T-cell (primary cell): Measurements from ENCODE around the gene ARHGEF17. TPM values are rescaled to one million over a fixed set of nuclear protein-coding genes. Genes with fewer than 3 reads are reported as not detected.

ENCODE experiments used
- ATAC-seq, 4 experiments: fragments of 200-7000 bp in 3 of 4; fragments of 150-1000 bp in 1 of 4; cut with Tn5 transposase; replicated peaks in 1 of 4; 1 replicate in 3 of 4; 2 replicates in 1 of 4; pipeline ENCODE4 v1.10.0; 2021; ENCODE audit warnings: moderate library complexity in 3 of 4, mild to moderate bottlenecking in 2 of 4, moderate number of reproducible peaks in 1 of 4
- CTCF ChIA-PET, 2 donors: fragments of 300-600 bp; sonication (Branson Sonifier 250); formaldehyde crosslinking; loops; one replicate each; lab custom pipeline; 2022; ENCODE audit warnings: antibody characterized with exemption in 2 of 2; lab: Charles Lee
- POLR2A ChIA-PET, 2 donors: fragments of 300-600 bp; sonication (Branson Sonifier 250); formaldehyde crosslinking; loops; one replicate each; lab custom pipeline; 2022; ENCODE audit warnings: antibody characterized with exemption in 2 of 2; lab: Charles Lee
- DNase-seq, 35 experiments: peaks; one replicate each; pipeline versions ENCODE4 v3.0.0 to v3.0.0-alpha.2; 2013 to 2023
- H3K27ac ChIP-seq: one replicate; pipeline ENCODE4 v1.5.1; 2013; ENCODE audit warnings: low read length
- H3K27me3 ChIP-seq, 2 experiments: replicated peaks in 1 of 2; 1 replicate in 1 of 2; 2 replicates in 1 of 2; pipeline versions ENCODE4 v1.6.1 to v1.7.0; 2013; ENCODE audit warnings: low read length in 1 of 2, mixed read lengths in 1 of 2; ENCODE audit not compliant: control insufficient read depth in 2 of 2, insufficient read depth in 2 of 2; ENCODE audit errors: extremely low read depth in 1 of 2
- H3K36me3 ChIP-seq, 2 donors: 1 replicate in 1 of 2; 2 replicates in 1 of 2; pipeline versions ENCODE4 v1.6.1 to v1.7.0; 2013; ENCODE audit warnings: low read length in 1 of 2; ENCODE audit not compliant: control insufficient read depth in 2 of 2, insufficient read depth in 1 of 2; ENCODE audit errors: extremely low read depth in 1 of 2
- H3K4me1 ChIP-seq, 2 experiments: 1 replicate in 1 of 2; 2 replicates in 1 of 2; pipeline versions ENCODE4 v1.6.1 to v1.7.0; 2013; ENCODE audit warnings: low read length in 2 of 2, mixed read lengths in 1 of 2; ENCODE audit not compliant: insufficient read depth in 2 of 2, control insufficient read depth in 1 of 2; ENCODE audit errors: extremely low read depth in 1 of 2
- H3K4me3 ChIP-seq, 2 donors: 1 replicate in 1 of 2; 2 replicates in 1 of 2; pipeline versions ENCODE4 v1.5.1 to v1.7.0; 2013; ENCODE audit warnings: mild to moderate bottlenecking in 2 of 2, low read length in 1 of 2, moderate library complexity in 1 of 2; ENCODE audit not compliant: control insufficient read depth in 1 of 2; ENCODE audit errors: extremely low read depth in 1 of 2
- H3K9me3 ChIP-seq: 2 replicates; pipeline ENCODE4 v1.7.0; 2013
- H3K27ac Mint-ChIP-seq, 2 donors: one replicate each; pipeline ENCODE4 v1.8.0; 2020 to 2021; ENCODE audit warnings: mild to moderate bottlenecking in 2 of 2, mixed read lengths in 2 of 2
- H3K27me3 Mint-ChIP-seq, 2 donors: one replicate each; pipeline ENCODE4 v1.8.0; 2021 to 2022; ENCODE audit warnings: mixed read lengths in 2 of 2
- H3K36me3 Mint-ChIP-seq: one replicate; pipeline ENCODE4 v1.8.0; 2021; ENCODE audit warnings: mixed read lengths
- H3K4me1 Mint-ChIP-seq, 3 donors: one replicate each; pipeline ENCODE4 v1.8.0; 2020 to 2022; ENCODE audit warnings: mixed read lengths in 3 of 3, mild to moderate bottlenecking in 1 of 3
- H3K4me3 Mint-ChIP-seq, 3 donors: one replicate each; pipeline ENCODE4 v1.8.0; 2020 to 2022; ENCODE audit warnings: mild to moderate bottlenecking in 3 of 3, mixed read lengths in 3 of 3, moderate library complexity in 3 of 3
- H3K9me3 Mint-ChIP-seq, 3 donors: one replicate each; pipeline ENCODE4 v1.8.0; 2020 to 2022; ENCODE audit warnings: mixed read lengths in 3 of 3
- WGBS: methylation state at CpG from one replicate; pipeline ENCODE4 v1.1.5; 2013; ENCODE audit warnings: missing lambda C conversion rate; ENCODE audit not compliant: insufficient coverage; 5-methylcytosine and 5-hydroxymethylcytosine counted together
- total RNA-seq, 35 experiments: library from RNA in 6 of 35; stranded (reverse) in 6 of 35; fragments of 120-200 nt in 1 of 35; gene quantifications; one replicate each; pipeline versions ENCODE4 v1.2.1 to v1.2.4 and lab custom pipeline; 2013 to 2026

The ARHGEF17 gene
- total RNA-seq, 5 donors from 2014 or later (not counting 1 experiment from before 2014, with no cell fraction given) = 0.23 to 1.0 (median 0.49) TPM

DNA sequence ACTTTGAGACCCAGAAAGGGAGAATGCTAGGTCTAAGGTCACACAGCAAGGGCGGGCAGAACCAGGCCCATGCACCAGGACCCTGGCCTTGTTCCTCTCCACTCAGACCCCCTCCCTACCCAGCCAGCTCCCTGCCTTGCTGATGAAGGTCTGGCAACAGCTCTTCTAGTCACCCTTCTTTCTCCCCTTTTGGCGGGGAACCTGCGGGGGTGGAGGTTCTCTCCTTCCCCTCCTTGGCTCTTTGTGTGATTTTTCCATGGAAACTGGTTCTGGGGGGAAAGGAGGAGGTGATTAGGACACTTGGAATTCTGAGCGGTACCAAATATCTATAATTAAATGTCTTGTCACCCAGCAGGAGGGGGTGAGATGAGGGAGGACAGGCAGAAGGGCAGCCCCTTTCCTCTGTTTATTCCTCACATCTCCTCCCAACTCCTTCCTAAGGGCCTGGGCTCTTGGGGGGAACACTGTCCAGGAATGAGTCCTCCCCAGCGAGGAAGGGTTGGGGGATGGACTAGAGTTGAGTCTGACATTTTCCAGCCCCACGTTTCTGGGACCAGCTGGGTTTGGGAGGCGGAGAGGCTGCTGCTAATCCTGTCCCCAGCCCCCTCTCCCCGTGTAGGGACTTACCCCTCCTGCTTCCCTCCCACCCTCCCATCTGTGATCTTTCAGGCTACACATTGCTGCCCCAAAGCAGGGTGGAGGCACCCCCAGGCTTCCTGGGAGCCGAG is 7.4 kb downstream of the ARHGEF17 start:
- ATAC-seq (no peak), DNase-seq (no peak)
- no peak overlapping the region for H3K27ac Mint-ChIP-seq
- H3K27me3 Mint-ChIP-seq = peaks cover 0 to 4% of the 10 kb centered on the region in 2 donors
- no peaks in the 10 kb centered on the region for H3K36me3 Mint-ChIP-seq
- H3K9me3 ChIP-seq = no peaks in the 10 kb centered on the region
- peaks cover 0 to 18% of the 10 kb centered on the region in 2 experiments for H3K27me3 ChIP-seq
- ChIA-PET POLR2A (no interaction called here), CTCF (interaction anchor here in 1 of 2 donors (0.6 kb wide), 1 partner anchor 333 kb away, joined by 3 read pairs; no protein-coding TSS in a partner anchor)
- H3K27ac ChIP-seq = no peak overlapping the region
- no peak overlapping the region for H3K4me3 ChIP-seq
- H3K4me1 Mint-ChIP-seq = peaks cover 3 to 11% (median 3%) of the 10 kb centered on the region in 3 donors
- H3K4me3 Mint-ChIP-seq = no peak overlapping the region
- H3K9me3 Mint-ChIP-seq = no peaks in the 10 kb centered on the region
- H3K36me3 ChIP-seq = no peaks in the 10 kb centered on the region
- 62% methylated on average over 1 of the region's 9 CpGs for WGBS
- H3K4me1 ChIP-seq = peaks cover 0 to 5% of the 10 kb centered on the region in 2 experiments

DNA sequence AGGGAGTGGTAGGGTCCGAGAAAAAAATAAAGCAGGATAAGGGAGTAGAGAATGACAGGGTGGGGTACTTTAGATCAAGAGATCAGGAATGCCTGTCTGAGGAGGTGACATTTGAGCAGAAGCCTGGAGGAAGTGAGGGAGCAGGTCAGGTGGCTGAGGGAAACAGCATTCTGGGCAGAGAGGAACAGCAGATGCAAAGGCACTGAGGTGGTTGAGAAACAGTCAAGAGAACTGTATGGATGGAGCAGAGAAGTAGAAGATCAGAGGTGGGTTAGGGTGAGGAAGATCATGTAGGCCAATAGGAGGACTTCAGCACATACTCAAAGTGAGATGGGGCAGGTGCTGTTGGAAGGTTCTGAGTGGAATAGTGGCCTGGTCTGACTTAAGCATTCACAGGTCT is 8.3 kb downstream of the ARHGEF17 start:
- Mint-ChIP-seq H3K27me3 (peaks cover 0 to 4% of the 10 kb centered on the region in 2 donors), H3K4me1 (peaks cover 4 to 12% (median 4%) of the 10 kb centered on the region in 3 donors), H3K36me3 (no peaks in the 10 kb centered on the region), H3K27ac (no peak overlapping the region), H3K9me3 (no peaks in the 10 kb centered on the region), H3K4me3 (no peak overlapping the region)
- Histone ChIP-seq H3K36me3 (no peaks in the 10 kb centered on the region), H3K27me3 (peaks cover 0 to 20% of the 10 kb centered on the region in 2 experiments), H3K4me3 (no peak overlapping the region), H3K4me1 (peaks cover 0 to 5% of the 10 kb centered on the region in 2 experiments), H3K27ac (no peak overlapping the region), H3K9me3 (no peaks in the 10 kb centered on the region)
- POLR2A ChIA-PET = no interaction called here
- CTCF ChIA-PET = no interaction called here
- ATAC-seq = no peak
- WGBS = 100% methylated on average over 1 of the region's 1 CpG
- DNase-seq = no peak

DNA sequence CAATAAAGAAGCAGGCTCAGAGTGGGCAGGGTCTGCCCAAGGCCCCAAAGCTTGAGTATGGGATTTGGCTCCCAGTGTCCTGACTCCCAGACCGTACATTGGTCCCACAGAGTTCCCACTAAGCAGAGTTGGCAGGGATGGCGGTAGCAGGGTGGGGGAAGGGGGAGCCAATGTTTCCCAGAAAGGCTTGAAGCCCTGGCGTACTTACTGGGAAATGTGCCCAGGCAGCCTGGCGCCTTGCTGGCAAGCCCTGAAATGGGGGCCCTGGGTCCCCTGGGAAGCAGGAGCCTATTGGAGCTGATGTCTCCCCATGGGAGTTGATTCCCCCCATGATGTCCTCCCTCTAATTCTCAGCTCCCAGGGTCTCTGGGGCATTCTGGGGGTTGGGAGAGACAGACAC is 9.3 kb downstream of the ARHGEF17 start:
- CTCF ChIA-PET = interaction anchor here in 1 of 2 donors (0.9 kb wide), 1 partner anchor 10 kb away, joined by 5 read pairs; no protein-coding TSS in a partner anchor
- no peak overlapping the region for H3K4me3 Mint-ChIP-seq

DNA sequence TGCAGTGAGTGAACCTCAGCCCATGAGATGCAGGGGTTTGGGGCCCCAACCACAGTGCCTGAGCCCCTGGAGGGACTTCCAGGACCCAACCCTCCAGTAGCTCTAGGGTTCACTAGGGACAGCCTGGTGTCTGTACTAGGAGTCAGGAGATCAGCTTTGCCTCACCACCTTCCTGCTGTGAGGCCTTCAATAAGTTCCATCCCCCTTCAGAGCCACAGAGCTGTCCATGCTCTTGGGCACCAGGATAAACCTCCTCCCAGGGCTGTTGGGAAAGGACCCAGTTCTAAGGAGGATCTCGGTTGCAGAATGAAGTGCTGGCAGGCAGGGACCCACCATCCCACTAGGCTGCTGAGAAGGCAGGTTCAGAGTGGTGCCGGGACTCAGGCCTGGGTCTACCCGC is 9.7 kb downstream of the ARHGEF17 start:
- ChIA-PET POLR2A (no interaction called here), CTCF (interaction anchor here (0.6 to 0.9 kb wide), 2 partner anchors 10 to 11 kb away, joined by 5 read pairs; no protein-coding TSS in a partner anchor)
- 82% methylated on average over 3 of the region's 3 CpGs for WGBS
- Histone ChIP-seq H3K9me3 (no peaks in the 10 kb centered on the region), H3K27me3 (peaks cover 0 to 27% of the 10 kb centered on the region in 2 experiments), H3K4me3 (no peak overlapping the region), H3K36me3 (no peaks in the 10 kb centered on the region), H3K4me1 (peaks cover 0 to 12% of the 10 kb centered on the region in 2 experiments), H3K27ac (no peak overlapping the region)
- no peak for ATAC-seq
- DNase-seq = no peak
- H3K36me3 Mint-ChIP-seq = no peaks in the 10 kb centered on the region
- H3K27ac Mint-ChIP-seq = no peak overlapping the region
- H3K9me3 Mint-ChIP-seq = no peaks in the 10 kb centered on the region
- no peak overlapping the region for H3K4me3 Mint-ChIP-seq
- H3K4me1 Mint-ChIP-seq = peaks cover 12 to 17% (median 13%) of the 10 kb centered on the region in 3 donors
- peaks cover 0 to 4% of the 10 kb centered on the region in 2 donors for H3K27me3 Mint-ChIP-seq

More for the DNA sequence above, 9.3 kb downstream of the ARHGEF17 start:
- ATAC-seq (no peak), DNase-seq (no peak)
- no peaks in the 10 kb centered on the region for H3K36me3 ChIP-seq
- no peaks in the 10 kb centered on the region for H3K9me3 ChIP-seq
- Mint-ChIP-seq H3K9me3 (no peaks in the 10 kb centered on the region), H3K4me1 (peaks cover 12 to 17% (median 13%) of the 10 kb centered on the region in 3 donors), H3K27ac (no peak overlapping the region), H3K36me3 (no peaks in the 10 kb centered on the region), H3K27me3 (peaks cover 0 to 4% of the 10 kb centered on the region in 2 donors)
- no peak overlapping the region for H3K27ac ChIP-seq
- peaks cover 0 to 12% of the 10 kb centered on the region in 2 experiments for H3K4me1 ChIP-seq
- POLR2A ChIA-PET = no interaction called here
- H3K4me3 ChIP-seq = no peak overlapping the region
- peaks cover 0 to 27% of the 10 kb centered on the region in 2 experiments for H3K27me3 ChIP-seq
- 88% methylated on average over 3 of the region's 4 CpGs for WGBS

DNA sequence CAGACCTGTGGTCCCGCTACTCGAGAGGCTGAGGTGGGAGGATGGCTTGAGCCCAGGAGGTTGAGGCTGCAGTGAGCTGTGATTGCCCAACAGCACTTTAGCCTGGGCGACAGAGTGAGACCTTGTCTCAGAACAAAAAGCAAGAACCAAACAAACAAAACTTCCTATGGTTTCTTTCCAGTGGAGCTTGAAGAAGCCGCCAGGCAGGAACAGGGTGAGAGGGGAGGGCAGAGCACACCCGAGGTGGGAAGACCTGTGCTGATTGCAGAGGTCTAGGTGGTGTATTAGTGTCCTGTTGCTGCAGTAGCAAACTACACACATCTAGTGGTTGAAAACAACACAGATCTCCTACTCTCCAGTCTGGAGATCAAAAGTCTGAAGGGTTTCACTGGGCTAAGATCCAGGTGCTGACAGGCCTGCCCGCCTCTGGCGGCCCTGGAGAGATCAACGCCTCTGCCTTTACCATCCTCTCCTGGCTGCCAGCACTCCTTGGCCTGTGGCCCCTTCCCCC is 10.5 kb downstream of the ARHGEF17 start:
- Mint-ChIP-seq H3K4me1 (peaks cover 11 to 15% (median 12%) of the 10 kb centered on the region in 3 donors), H3K36me3 (no peaks in the 10 kb centered on the region), H3K4me3 (no peak overlapping the region), H3K9me3 (no peaks in the 10 kb centered on the region), H3K27ac (no peak overlapping the region), H3K27me3 (peaks cover 0 to 4% of the 10 kb centered on the region in 2 donors)
- Histone ChIP-seq H3K27me3 (peaks cover 0 to 29% of the 10 kb centered on the region in 2 experiments), H3K36me3 (no peaks in the 10 kb centered on the region), H3K4me1 (peaks cover 0 to 11% of the 10 kb centered on the region in 2 experiments), H3K27ac (no peak overlapping the region), H3K9me3 (no peaks in the 10 kb centered on the region), H3K4me3 (no peak overlapping the region)
- WGBS = 100% methylated on average over 3 of the region's 8 CpGs
- ChIA-PET POLR2A (no interaction called here), CTCF (no interaction called here)
- DNase-seq = no peak
- ATAC-seq = no peak

DNA sequence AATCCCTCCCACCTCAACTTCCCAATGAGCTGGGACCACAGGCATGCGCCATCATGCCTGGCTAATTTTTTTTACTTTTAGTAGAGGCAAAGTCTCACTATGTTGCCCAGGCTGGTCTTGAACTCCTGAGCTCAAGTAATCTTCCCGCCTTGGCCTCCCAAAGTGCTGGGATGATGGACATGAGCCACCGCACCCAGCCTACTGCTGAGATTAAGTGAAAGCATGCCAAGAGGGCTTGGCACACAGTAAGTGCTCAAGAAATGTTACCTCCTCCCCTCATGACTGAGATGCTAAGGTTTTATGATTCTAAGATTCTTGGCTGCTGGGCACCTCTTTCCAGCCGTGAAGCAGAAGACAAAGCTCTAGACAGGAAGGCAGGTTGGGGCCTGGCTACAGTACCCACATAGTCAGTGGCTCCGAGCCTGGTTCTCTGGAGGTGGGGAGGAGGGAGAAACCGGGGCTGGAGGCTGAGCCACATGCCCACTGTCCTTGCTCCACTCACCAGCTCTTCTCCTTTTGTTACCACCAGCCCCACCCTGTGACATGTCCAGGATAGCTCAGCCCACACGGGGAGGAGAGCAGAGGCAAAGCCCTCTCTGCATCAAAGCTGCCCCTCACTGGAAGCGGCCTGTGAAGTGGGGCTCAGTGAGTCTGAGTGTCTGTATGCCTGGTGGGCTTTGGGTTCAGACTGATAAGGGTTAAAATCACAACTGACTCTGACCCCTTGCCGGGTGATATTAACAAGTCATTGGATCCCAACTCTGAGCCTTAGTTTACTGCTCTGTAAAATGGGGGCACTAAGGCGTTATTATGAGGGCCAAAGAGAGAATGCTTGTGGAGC is 12.9 kb downstream of the ARHGEF17 start:
- no peaks in the 10 kb centered on the region for H3K36me3 ChIP-seq
- POLR2A ChIA-PET = no interaction called here
- CTCF ChIA-PET = no interaction called here
- Mint-ChIP-seq H3K36me3 (no peaks in the 10 kb centered on the region), H3K4me3 (no peak overlapping the region), H3K27me3 (peaks cover 0 to 4% of the 10 kb centered on the region in 2 donors), H3K9me3 (no peaks in the 10 kb centered on the region), H3K27ac (no peak overlapping the region), H3K4me1 (peaks cover 6 to 10% (median 9%) of the 10 kb centered on the region in 3 donors)
- H3K4me1 ChIP-seq = peaks cover 0 to 7% of the 10 kb centered on the region in 2 experiments
- no peak for DNase-seq
- no peak for ATAC-seq
- H3K27ac ChIP-seq = no peak overlapping the region
- no peak overlapping the region for H3K4me3 ChIP-seq
- H3K27me3 ChIP-seq = peaks cover 0 to 27% of the 10 kb centered on the region in 2 experiments
- WGBS = 74% methylated on average over 6 of the region's 10 CpGs
- no peaks in the 10 kb centered on the region for H3K9me3 ChIP-seq
